Hepatocyte (in vitro differentiated cells): ENCODE results near the gene KIRREL3.

Experiments used
- CTCF ChIP-seq: fragments of 200-600 bp; sonication (generic); IDR thresholded peaks from 2 replicates; pipeline ENCODE4 v1.5.1; 2016; ENCODE audit warnings: antibody characterized with exemption, mild to moderate bottlenecking; ENCODE audit not compliant: poor library complexity
- EZH2 ChIP-seq: fragments of 200-600 bp; sonication (generic); IDR thresholded peaks from 2 replicates; pipeline ENCODE4 v1.6.1; 2016; ENCODE audit warnings: antibody characterized with exemption, mild to moderate bottlenecking, borderline replicate concordance

- TF ChIP-seq CTCF (no peak), EZH2 (no peak)
Measured at GRCh38 chr11:126542334-126543015, 458.1 kb downstream of the KIRREL3 start.
